ENCODE results near the gene EPG5.

DNA sequence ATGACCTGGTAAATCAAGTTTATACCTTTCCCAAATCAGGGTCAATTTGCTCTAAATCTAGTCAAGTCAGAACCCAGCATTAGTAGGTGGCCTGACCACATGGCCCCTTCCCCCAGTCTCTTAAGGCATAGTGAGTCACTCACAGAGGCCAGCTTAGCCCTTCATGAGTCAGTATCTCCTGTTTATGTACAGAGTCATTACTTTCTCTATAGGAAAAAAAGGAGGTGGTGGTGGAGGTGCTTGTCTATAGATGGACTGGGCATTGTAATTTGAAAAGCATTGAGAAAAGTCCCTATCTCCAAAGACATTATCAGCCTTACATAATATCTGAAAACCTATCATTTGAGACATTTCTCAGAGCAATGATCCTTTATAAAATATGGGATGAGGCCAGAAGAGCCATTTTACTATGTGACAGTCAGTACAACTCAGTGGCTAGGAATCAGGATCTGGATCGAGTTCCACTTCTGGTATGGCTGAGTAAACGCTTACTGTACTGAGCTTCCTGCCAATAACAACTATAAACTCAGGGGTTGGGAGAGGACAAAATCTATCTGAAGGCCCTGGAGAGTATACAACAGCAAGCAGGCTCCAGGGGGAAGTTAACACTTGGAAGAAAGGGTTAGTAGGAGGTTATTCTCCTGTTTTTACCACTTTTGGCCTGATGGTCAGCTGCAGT lies 164.2 kb downstream of the EPG5 start:
- TF ChIP-seq CTCF (IDR thresholded peaks at IDR 0.05; ENCODE audit: low read length) (no peak), EZH2 (IDR thresholded peaks at IDR 0.05; ENCODE audit: borderline replicate concordance, low read length) (no peak)

All from OCI-LY1 (cell line).